ENCODE results near the gene MAST4. TPM values are rescaled to one million over a fixed set of nuclear protein-coding genes. Genes with fewer than 3 reads are reported as not detected.

Gene MAST4
- total RNA-seq, 1 donor, result 12.7 TPM

DNA sequence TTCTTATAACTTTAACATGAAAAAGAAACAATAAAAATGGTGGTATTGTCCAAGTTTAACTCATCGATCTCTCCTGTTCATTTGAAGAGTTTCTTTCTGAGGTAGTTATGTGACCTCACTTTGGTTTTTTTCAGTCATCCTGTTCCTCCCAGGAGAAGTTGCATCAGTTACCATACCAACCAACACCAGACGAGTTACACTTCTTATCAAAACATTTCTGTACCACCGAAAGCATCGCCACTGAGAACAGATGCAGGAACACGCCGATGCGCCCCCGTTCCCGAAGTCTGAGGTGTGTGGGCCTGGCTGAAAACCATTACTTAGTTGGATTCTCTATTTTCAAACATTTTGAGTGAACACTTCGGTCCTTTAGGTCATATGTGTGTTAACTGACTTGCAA lies 504.1 kb downstream of the MAST4 start:
- Histone ChIP-seq H3K79me2 (ENCODE audit: insufficient read depth, low read length) (no peaks in the 10 kb centered on the region), H4K20me1 (ENCODE audit: insufficient read depth, low read length) (no peaks in the 10 kb centered on the region), H2AFZ (ENCODE audit: low read length) (no peak overlapping the region)

DNA sequence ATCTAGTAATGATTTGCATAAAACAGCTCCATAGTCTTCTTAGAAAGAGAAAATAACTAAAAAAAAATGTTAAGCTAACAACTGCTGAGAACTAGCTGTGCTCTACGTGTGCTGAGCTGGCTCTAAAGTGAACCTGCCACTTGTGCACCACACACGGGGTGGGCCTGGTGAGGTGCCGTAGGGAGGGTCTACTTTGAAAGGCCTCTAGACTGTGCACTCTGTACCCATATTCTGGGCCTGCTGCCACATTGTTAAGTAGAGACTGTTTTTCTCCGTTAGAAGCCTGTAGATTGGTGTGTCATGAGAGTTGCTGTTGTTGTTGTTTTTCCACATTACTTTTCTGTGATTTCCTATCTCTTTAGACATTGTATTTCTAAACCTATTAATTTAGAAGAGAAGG lies 506.5 kb downstream of the MAST4 start:
- Histone ChIP-seq H3K27ac (ENCODE audit: low read depth, low read length) (no peak overlapping the region), H2AFZ (ENCODE audit: low read length) (no peak overlapping the region), H3K79me2 (ENCODE audit: insufficient read depth, low read length) (no peaks in the 10 kb centered on the region), H3K4me2 (ENCODE audit: insufficient read depth, low read length) (no peak overlapping the region), H3K36me3 (ENCODE audit: insufficient read depth, low read length) (no peaks in the 10 kb centered on the region), H3K9me3 (ENCODE audit: low read depth, low read length) (no peaks in the 10 kb centered on the region), H3K27me3 (ENCODE audit: insufficient read depth, low read length) (no peaks in the 10 kb centered on the region), H4K20me1 (ENCODE audit: insufficient read depth, low read length) (no peaks in the 10 kb centered on the region), H3K4me3 (ENCODE audit: insufficient read depth, low read length) (no peak overlapping the region), H3K4me1 (ENCODE audit: insufficient read depth, low read length) (no peaks in the 10 kb centered on the region)
- TF ChIP-seq, protein P1, sequence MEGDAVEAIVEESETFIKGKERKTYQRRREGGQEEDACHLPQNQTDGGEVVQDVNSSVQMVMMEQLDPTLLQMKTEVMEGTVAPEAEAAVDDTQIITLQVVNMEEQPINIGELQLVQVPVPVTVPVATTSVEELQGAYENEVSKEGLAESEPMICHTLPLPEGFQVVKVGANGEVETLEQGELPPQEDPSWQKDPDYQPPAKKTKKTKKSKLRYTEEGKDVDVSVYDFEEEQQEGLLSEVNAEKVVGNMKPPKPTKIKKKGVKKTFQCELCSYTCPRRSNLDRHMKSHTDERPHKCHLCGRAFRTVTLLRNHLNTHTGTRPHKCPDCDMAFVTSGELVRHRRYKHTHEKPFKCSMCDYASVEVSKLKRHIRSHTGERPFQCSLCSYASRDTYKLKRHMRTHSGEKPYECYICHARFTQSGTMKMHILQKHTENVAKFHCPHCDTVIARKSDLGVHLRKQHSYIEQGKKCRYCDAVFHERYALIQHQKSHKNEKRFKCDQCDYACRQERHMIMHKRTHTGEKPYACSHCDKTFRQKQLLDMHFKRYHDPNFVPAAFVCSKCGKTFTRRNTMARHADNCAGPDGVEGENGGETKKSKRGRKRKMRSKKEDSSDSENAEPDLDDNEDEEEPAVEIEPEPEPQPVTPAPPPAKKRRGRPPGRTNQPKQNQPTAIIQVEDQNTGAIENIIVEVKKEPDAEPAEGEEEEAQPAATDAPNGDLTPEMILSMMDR (IDR thresholded peaks at IDR 0.05; ENCODE audit: extremely low read depth, low read depth, low read length), result no peak
- no peak for DNase-seq (ENCODE audit: insufficient read length, low spot score, missing footprints)

More for the DNA sequence above, 504.1 kb downstream of the MAST4 start:
- Histone ChIP-seq H3K27me3 (ENCODE audit: insufficient read depth, low read length) (no peaks in the 10 kb centered on the region), H3K4me2 (ENCODE audit: insufficient read depth, low read length) (no peak overlapping the region), H3K4me3 (ENCODE audit: insufficient read depth, low read length) (no peak overlapping the region), H3K9me3 (ENCODE audit: low read depth, low read length) (no peaks in the 10 kb centered on the region), H3K27ac (ENCODE audit: low read depth, low read length) (no peak overlapping the region), H3K36me3 (ENCODE audit: insufficient read depth, low read length) (no peaks in the 10 kb centered on the region), H3K4me1 (ENCODE audit: insufficient read depth, low read length) (peaks cover 9% of the 10 kb centered on the region)
- no peak for DNase-seq (ENCODE audit: insufficient read length, low spot score, missing footprints)
- TF ChIP-seq, protein P1 (IDR thresholded peaks at IDR 0.05; ENCODE audit: extremely low read depth, low read depth, low read length), result no peak

DNA sequence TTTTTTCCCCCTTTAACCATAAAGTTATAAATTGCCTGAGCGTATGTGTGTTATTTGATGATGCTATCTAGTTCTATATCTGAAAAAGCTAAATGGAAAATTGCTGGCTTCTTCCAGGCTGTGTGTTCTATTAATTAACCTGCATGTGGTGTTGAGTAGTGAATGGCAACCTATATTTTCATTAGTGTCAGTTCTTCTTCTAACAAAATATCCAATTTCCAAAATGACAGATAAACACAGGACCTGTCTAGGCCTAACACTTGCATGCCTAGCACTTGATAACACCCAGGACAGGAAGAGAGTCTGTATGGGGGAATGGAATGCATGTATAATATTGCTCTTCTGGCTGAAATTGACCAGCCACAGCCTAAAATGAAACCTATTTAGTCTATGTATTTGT lies 508.7 kb downstream of the MAST4 start:
- H3K27ac ChIP-seq (ENCODE audit: low read depth, low read length), result no peak overlapping the region
- no peaks in the 10 kb centered on the region for H3K4me1 ChIP-seq (ENCODE audit: insufficient read depth, low read length)
- H2AFZ ChIP-seq (ENCODE audit: low read length), result no peak overlapping the region
- no peaks in the 10 kb centered on the region for H4K20me1 ChIP-seq (ENCODE audit: insufficient read depth, low read length)
- no peak overlapping the region for H3K4me3 ChIP-seq (ENCODE audit: insufficient read depth, low read length)
- H3K36me3 ChIP-seq (ENCODE audit: insufficient read depth, low read length), result no peaks in the 10 kb centered on the region
- no peaks in the 10 kb centered on the region for H3K9me3 ChIP-seq (ENCODE audit: low read depth, low read length)
- no peak for DNase-seq (ENCODE audit: insufficient read length, low spot score, missing footprints)
- H3K79me2 ChIP-seq (ENCODE audit: insufficient read depth, low read length), result no peaks in the 10 kb centered on the region
- TF ChIP-seq, protein P1 (IDR thresholded peaks at IDR 0.05; ENCODE audit: extremely low read depth, low read depth, low read length), result no peak
- no peaks in the 10 kb centered on the region for H3K27me3 ChIP-seq (ENCODE audit: insufficient read depth, low read length)
- no peak overlapping the region for H3K4me2 ChIP-seq (ENCODE audit: insufficient read depth, low read length)

DNA sequence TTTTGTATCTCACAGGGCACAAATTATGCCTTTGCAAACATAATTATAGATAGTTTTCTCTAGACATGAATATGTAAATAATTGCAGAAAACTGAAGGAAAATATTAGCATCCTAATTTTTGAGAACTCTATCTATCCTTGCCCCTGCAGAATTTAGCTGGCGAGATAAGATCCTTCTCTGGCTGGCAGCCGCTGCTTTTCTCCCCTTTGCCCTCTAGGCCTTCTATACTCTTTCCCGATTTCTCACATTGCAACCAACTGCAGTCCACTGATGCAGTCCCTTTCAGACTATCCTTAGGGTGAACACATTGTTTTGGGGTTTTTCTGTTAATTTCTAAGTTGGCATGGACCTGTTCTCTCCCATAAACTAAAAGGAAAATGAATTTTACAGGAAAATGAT lies 509.1 kb downstream of the MAST4 start:
- Histone ChIP-seq H3K27ac (ENCODE audit: low read depth, low read length) (no peak overlapping the region), H3K27me3 (ENCODE audit: insufficient read depth, low read length) (no peaks in the 10 kb centered on the region), H4K20me1 (ENCODE audit: insufficient read depth, low read length) (no peaks in the 10 kb centered on the region), H3K79me2 (ENCODE audit: insufficient read depth, low read length) (no peaks in the 10 kb centered on the region), H3K4me1 (ENCODE audit: insufficient read depth, low read length) (no peaks in the 10 kb centered on the region), H2AFZ (ENCODE audit: low read length) (no peak overlapping the region), H3K4me3 (ENCODE audit: insufficient read depth, low read length) (no peak overlapping the region), H3K36me3 (ENCODE audit: insufficient read depth, low read length) (no peaks in the 10 kb centered on the region), H3K4me2 (ENCODE audit: insufficient read depth, low read length) (no peak overlapping the region), H3K9me3 (ENCODE audit: low read depth, low read length) (no peaks in the 10 kb centered on the region)
- TF ChIP-seq, protein P1 (IDR thresholded peaks at IDR 0.05; ENCODE audit: extremely low read depth, low read depth, low read length), result no peak
- no peak for DNase-seq (ENCODE audit: insufficient read length, low spot score, missing footprints)
